Amniotic epithelial cell (primary cell): ENCODE data around the gene PITPNM1.
A peak's percentile ranks its signal among the peaks of the same experiment; 100 is the strongest.
"Not testable (repeated sequence)": the region's sequence is repeated elsewhere in the genome, so short reads cannot be mapped to it uniquely, and the experiment has no call there.

Experiments
- DNase-seq: peaks from one replicate; pipeline ENCODE4 v3.0.0-alpha.2; 2010; ENCODE audit warnings: low read depth

Gene PITPNM1

GRCh38 chr11:67523556-67524479 is 18.7 kb upstream of the PITPNM1 start:
- DNase-seq, result no peak

- no peak for DNase-seq
Measured at GRCh38 chr11:67522844-67523555, 17.8 kb upstream of the PITPNM1 start, which contains the start of gene CABP2. Gene CABP2, minus strand, starts transcription at chr11:67523446. Its CDS starts 120 bp downstream, at chr11:67523326.

- no peak for DNase-seq
Measured at GRCh38 chr11:67522338-67522737, 17.2 kb upstream of the PITPNM1 start.

GRCh38 chr11:67521924-67522323 is 16.8 kb upstream of the PITPNM1 start:
- no peak for DNase-seq

GRCh38 chr11:67520856-67521824 is 16.0 kb upstream of the PITPNM1 start:
- DNase-seq, result no peak

GRCh38 chr11:67519726-67520125 is 14.6 kb upstream of the PITPNM1 start:
- no peak for DNase-seq

GRCh38 chr11:67517784-67518552 is 12.8 kb upstream of the PITPNM1 start:
- DNase-seq, result no peak

- DNase-seq, result no peak
Measured at GRCh38 chr11:67516806-67517205, 11.6 kb upstream of the PITPNM1 start.

GRCh38 chr11:67514116-67514515 is 9.0 kb upstream of the PITPNM1 start:
- DNase-seq, result peak; percentile 7

- DNase-seq, result not testable (repeated sequence)
Measured at GRCh38 chr11:67511558-67511957, 6.4 kb upstream of the PITPNM1 start.

- DNase-seq, result no peak
Measured at GRCh38 chr11:67510023-67510345, 4.8 kb upstream of the PITPNM1 start.

GRCh38 chr11:67508486-67509121 is 3.4 kb upstream of the PITPNM1 start:
- peak; percentile 90 for DNase-seq

- peak; percentile 100 for DNase-seq
Measured at GRCh38 chr11:67507864-67508485, 2.8 kb upstream of the PITPNM1 start, which contains the start of gene CDK2AP2. Gene CDK2AP2, minus strand, starts transcription at chr11:67508162. Its CDS starts 80 bp downstream, at chr11:67508082.

- no peak for DNase-seq
Measured at GRCh38 chr11:67507242-67507863, 2.2 kb upstream of the PITPNM1 start.

GRCh38 chr11:67506426-67507051 is 1.4 kb upstream of the PITPNM1 start:
- DNase-seq, result no peak

- DNase-seq, result peak; percentile 95
Measured at GRCh38 chr11:67505605-67506396, 638 bp upstream of the PITPNM1 start.

- no peak for DNase-seq
Measured at GRCh38 chr11:67504005-67504949, 886 bp downstream of the PITPNM1 start.
